HUES6 (cell line): ENCODE measurements around the gene MXD4.

ENCODE experiments used
- H3K27ac ChIP-seq: 2 replicates; pipeline ENCODE4 v1.7.0; 2013; ENCODE audit warnings: low read depth, mild to moderate bottlenecking, low read length, inconsistent platforms
- H3K27me3 ChIP-seq: 2 replicates; pipeline ENCODE4 v1.6.1; 2013; ENCODE audit warnings: low read length; ENCODE audit not compliant: control insufficient read depth, insufficient read depth
- H3K36me3 ChIP-seq: 2 replicates; pipeline ENCODE4 v1.6.1; 2013; ENCODE audit warnings: low read length; ENCODE audit not compliant: control insufficient read depth, insufficient read depth
- H3K4me1 ChIP-seq: 2 replicates; pipeline ENCODE4 v1.6.1; 2013; ENCODE audit warnings: low read length; ENCODE audit not compliant: control insufficient read depth, insufficient read depth
- H3K4me3 ChIP-seq: 2 replicates; pipeline ENCODE4 v1.5.1; 2013; ENCODE audit warnings: low read depth, low read length
- H3K9ac ChIP-seq: one replicate; pipeline ENCODE4 v1.6.1; 2013; ENCODE audit warnings: mild to moderate bottlenecking, low read length
- H3K9me3 ChIP-seq: 2 replicates; pipeline ENCODE4 v1.6.1; 2013; ENCODE audit warnings: low read depth, low read length; ENCODE audit not compliant: control insufficient read depth, insufficient read depth

MXD4 gene

GRCh38 chr4:2254665-2255500 lies 7.0 kb downstream of the MXD4 start:
- no peak overlapping the region for H3K9ac ChIP-seq
- no peaks in the 10 kb centered on the region for H3K27me3 ChIP-seq
- no peak overlapping the region for H3K4me3 ChIP-seq
- no peaks in the 10 kb centered on the region for H3K4me1 ChIP-seq
- peaks cover 20% of the 10 kb centered on the region for H3K36me3 ChIP-seq
- H3K9me3 ChIP-seq = no peaks in the 10 kb centered on the region
- H3K27ac ChIP-seq = no peak overlapping the region

DNA sequence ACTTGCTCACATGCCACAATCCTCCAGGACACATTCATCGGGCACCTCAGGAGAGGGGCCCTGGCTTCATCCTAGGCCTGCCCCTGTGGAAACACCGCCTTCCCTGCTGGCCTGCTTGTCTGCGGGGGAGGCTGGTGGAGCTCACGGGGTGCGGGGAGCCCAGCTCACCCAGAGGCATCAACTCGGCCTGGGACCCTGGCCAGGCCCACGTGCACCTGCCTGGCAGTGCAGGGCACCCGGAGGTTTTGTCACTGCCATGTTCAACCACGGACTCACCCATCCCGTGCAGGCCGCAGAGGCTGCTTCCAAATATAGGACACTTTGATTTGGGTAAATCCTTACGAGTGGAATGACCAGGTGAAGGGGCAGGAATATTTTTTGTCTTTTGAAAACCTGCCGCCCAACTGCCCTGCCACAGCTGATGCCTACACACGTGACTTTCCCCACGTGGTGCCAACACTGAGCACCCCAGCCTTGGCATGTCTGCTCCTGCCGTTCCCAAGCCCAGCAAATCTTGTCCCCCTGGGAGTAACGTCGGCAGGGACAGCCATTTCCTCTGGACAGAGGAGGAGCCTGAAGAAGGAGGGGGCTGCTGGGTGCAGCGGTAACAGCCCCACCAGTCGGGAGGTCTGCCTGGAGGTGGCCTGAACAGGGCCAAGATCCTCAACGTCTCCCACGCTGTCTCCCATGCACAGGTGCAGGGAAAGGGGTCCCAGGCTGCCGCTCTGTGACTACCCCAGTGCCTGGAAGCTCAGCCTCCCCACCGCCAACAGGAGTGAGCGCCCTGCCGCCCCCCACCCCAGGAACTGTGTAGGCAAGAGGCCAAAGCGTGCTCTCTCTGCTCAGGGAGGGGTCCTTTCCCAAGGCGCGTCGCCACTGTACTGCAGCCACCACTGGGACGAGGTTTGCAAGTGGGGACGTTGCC lies 8.5 kb downstream of the MXD4 start:
- peaks cover 26% of the 10 kb centered on the region for H3K36me3 ChIP-seq
- no peaks in the 10 kb centered on the region for H3K27me3 ChIP-seq
- H3K4me3 ChIP-seq = no peak overlapping the region
- no peak overlapping the region for H3K27ac ChIP-seq
- no peak overlapping the region for H3K9ac ChIP-seq
- H3K9me3 ChIP-seq = no peaks in the 10 kb centered on the region
- no peaks in the 10 kb centered on the region for H3K4me1 ChIP-seq

- Histone ChIP-seq H3K4me1 (no peaks in the 10 kb centered on the region), H3K4me3 (no peak overlapping the region), H3K27ac (no peak overlapping the region), H3K27me3 (no peaks in the 10 kb centered on the region), H3K36me3 (peaks cover 26% of the 10 kb centered on the region), H3K9ac (no peak overlapping the region), H3K9me3 (no peaks in the 10 kb centered on the region)
Measured at GRCh38 chr4:2252530-2253091, 9.3 kb downstream of the MXD4 start.

GRCh38 chr4:2251795-2252529 lies 9.9 kb downstream of the MXD4 start:
- H3K27ac ChIP-seq = no peak overlapping the region
- H3K36me3 ChIP-seq = peaks cover 26% of the 10 kb centered on the region
- no peaks in the 10 kb centered on the region for H3K4me1 ChIP-seq
- H3K9me3 ChIP-seq = no peaks in the 10 kb centered on the region
- H3K4me3 ChIP-seq = no peak overlapping the region
- H3K27me3 ChIP-seq = no peaks in the 10 kb centered on the region
- H3K9ac ChIP-seq = no peak overlapping the region

DNA sequence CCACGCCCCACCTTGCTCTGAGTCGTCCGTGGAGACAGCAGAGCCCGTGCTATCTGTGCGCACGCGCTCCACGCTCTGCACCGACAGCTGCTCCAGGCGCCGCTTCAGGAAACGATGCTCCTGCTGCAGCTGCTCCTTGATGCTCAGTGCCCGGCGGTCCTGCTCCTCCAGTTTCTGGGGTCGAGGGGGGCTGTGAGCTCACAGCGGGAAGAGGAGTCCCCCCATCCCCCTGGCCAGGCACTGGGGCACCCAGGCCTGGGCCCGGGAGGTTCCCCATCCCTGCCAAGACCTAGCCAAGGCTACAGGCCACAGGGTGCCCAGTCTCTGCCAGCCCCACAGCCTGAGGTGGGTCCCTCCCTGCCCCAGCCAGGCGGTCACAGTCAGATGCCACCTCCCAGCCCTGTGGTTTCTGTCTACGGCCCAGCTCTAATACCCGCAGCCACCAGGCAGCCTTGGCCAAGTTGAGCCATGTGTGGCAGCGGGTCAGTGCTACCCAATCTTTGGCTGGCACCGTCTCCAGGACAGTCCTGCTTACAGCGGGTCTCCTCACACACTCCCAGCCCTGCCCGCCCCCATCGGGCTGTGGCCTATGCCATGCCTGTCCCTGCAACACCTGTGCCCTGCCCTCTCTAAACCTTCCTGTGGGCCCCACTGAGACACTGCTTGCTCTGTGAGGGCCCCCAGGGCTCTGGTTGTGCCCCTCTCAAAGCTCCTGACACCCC lies 10.7 kb downstream of the MXD4 start:
- peaks cover 26% of the 10 kb centered on the region for H3K36me3 ChIP-seq
- no peaks in the 10 kb centered on the region for H3K27me3 ChIP-seq
- H3K4me1 ChIP-seq = no peaks in the 10 kb centered on the region
- no peak overlapping the region for H3K27ac ChIP-seq
- H3K4me3 ChIP-seq = no peak overlapping the region
- no peak overlapping the region for H3K9ac ChIP-seq
- H3K9me3 ChIP-seq = no peaks in the 10 kb centered on the region

- no peak overlapping the region for H3K4me3 ChIP-seq
- H3K4me1 ChIP-seq = no peaks in the 10 kb centered on the region
- H3K9ac ChIP-seq = no peak overlapping the region
- peaks cover 26% of the 10 kb centered on the region for H3K36me3 ChIP-seq
- no peak overlapping the region for H3K27ac ChIP-seq
- no peaks in the 10 kb centered on the region for H3K27me3 ChIP-seq
- peaks cover under 1% of the 10 kb centered on the region for H3K9me3 ChIP-seq
Measured at GRCh38 chr4:2250357-2251072, 11.4 kb downstream of the MXD4 start.

- Histone ChIP-seq H3K4me3 (no peak overlapping the region), H3K27me3 (no peaks in the 10 kb centered on the region), H3K9ac (no peak overlapping the region), H3K4me1 (no peaks in the 10 kb centered on the region), H3K27ac (no peak overlapping the region), H3K36me3 (peaks cover 24% of the 10 kb centered on the region), H3K9me3 (peaks cover 8% of the 10 kb centered on the region)
Measured at GRCh38 chr4:2249526-2250356, 12.2 kb downstream of the MXD4 start.

DNA sequence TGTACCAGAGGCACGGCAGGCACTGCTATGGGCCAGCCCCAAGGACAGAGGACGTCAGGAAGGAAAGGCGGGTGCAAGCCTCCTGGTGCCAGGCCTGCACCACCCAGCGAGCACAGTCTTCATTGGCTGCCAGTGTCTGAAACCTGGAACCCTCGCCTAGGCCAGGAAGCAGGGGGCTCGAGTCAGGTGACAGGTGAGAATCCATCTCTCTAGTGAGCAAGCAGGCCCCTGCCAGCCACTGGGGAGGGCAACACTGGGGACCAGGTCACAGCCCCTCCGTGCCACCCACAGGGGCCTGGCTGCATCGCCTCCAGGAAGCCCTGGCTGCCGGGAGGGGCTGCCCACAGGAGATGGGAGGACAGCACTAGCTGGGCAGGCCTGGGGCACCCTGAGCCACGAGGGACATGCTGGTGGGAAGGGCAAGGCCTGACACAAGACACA lies 13.1 kb downstream of the MXD4 start:
- Histone ChIP-seq H3K27ac (no peak overlapping the region), H3K4me1 (no peaks in the 10 kb centered on the region), H3K36me3 (peaks cover 19% of the 10 kb centered on the region), H3K27me3 (peaks cover 1% of the 10 kb centered on the region; the same call in 1 of the 2 replicates), H3K9me3 (peaks cover 12% of the 10 kb centered on the region), H3K4me3 (no peak overlapping the region), H3K9ac (no peak overlapping the region)

GRCh38 chr4:2248044-2248780 lies 13.7 kb downstream of the MXD4 start:
- Histone ChIP-seq H3K27ac (no peak overlapping the region), H3K4me1 (no peaks in the 10 kb centered on the region), H3K36me3 (peaks cover 14% of the 10 kb centered on the region), H3K4me3 (no peak overlapping the region), H3K27me3 (peaks cover 3% of the 10 kb centered on the region; the same call in 1 of the 2 replicates), H3K9ac (peak overlapping the region; percentile 6), H3K9me3 (peaks cover 13% of the 10 kb centered on the region)
